OCI-LY1 (cell line): ENCODE results near the gene SGPL1.

Experiments used
- CTCF ChIP-seq: fragments of 200-600 bp; sonication (generic), shearing (Covaris generic); IDR thresholded peaks from 2 replicates; pipeline ENCODE4 v1.5.1; 2017; ENCODE audit warnings: mild to moderate bottlenecking, antibody characterized with exemption, low read length, moderate library complexity, mixed read lengths
- EZH2 ChIP-seq: fragments of 200-600 bp; sonication (generic), shearing (Covaris generic); IDR thresholded peaks from 2 replicates; pipeline ENCODE4 v1.8.0; 2017; ENCODE audit warnings: borderline replicate concordance, mixed run types, mild to moderate bottlenecking, antibody characterized with exemption, low read length, moderate library complexity, mixed read lengths

GRCh38 chr10:70926226-70927000, 110.7 kb downstream of the SGPL1 start:
- TF ChIP-seq CTCF, result no peak
- TF ChIP-seq EZH2, result no peak
